ENCODE measurements around the gene CDS1.
"Not testable (repeated sequence)": the region's sequence is repeated elsewhere in the genome, so short reads cannot be mapped to it uniquely, and the experiment has no call there.

The CDS1 gene

DNA sequence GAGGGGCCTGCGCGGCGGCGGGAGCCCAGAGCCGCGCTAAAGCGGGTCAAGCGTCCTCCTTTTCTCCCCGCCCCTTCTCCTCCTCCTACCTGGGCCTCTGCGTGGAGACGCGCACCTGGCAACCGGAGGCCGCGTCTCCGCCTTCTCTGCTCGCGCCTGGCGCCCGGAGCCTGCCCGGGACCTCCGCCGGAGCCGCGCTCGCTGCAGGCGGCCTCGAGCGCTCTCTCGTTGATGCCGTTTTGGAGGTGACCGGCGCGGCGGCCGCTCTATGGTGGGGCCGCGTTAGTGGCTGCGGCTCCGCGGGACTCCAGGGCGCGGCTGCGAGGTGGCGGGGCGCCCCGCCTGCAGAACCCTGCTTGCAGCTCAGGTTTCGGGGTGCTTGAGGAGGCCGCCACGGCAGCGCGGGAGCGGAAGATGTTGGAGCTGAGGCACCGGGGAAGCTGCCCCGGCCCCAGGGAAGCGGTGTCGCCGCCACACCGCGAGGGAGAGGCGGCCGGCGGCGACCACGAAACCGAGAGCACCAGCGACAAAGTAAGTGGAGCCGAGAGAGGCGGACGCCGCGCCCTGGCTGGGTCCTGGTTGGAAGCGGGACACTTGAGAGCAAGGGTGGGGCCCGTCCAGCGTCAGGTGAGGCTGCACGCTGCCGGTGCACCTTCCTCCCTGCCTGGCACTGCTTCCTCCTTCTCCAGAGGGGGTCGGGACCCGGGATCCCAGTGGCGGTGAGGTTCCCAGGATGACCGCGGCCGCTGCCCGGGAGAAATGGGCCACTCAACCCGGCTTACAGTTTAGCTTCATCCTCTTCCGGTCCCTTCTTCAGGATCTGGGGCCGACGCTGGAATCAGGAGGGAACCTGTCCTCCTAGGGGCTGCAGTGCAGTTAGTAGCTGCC, at the start of gene CDS1:
Gene CDS1, plus strand, starts transcription at position 140 of the 888 bp plus-strand sequence. Its CDS starts 275 bp downstream, at position 415.
- ATAC-seq, result peak; percentile 29
- DNase-seq, result peak; percentile 18

DNA sequence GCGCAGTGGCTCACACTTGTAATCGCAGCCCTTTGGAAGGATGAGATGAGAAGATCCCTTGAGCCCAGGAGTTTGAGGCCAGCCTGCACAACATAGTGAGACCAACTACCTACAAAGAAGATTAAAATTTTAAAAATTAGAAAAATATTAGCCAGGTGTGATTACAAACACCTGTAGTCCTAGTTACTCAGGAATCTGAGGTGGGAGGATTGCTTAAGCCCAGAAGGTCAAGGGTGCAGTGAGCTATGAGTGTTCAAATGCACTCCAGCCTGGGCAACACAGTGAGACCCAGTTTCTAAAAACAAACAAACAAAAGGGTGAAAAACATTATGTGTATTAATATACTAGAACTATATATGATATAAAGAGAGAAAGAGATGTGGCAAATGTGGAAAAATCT, 47.0 kb upstream of the CDS1 start:
- DNase-seq (no peak), ATAC-seq (no peak)

DNA sequence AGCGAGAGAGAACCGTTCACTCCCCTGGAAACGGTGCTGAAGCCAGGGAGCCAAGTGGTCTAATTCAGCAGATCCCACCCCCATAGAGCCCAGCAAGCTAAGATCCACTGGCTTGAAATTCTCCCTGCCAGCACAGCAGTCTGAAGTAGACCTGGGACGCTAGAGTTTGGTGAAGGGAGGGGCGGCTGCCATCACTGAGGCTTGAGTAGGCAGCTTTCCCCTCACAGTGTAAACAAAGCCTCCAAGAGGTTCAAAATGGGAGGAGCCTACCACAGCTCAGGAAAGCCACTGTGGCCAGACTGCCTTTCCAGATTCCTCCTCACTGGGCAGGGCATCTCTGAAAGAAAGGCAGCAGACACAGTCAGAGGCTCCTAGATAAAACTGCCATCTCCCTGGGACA, 37.8 kb upstream of the CDS1 start:
- no peak for DNase-seq
- no peak for ATAC-seq

DNA sequence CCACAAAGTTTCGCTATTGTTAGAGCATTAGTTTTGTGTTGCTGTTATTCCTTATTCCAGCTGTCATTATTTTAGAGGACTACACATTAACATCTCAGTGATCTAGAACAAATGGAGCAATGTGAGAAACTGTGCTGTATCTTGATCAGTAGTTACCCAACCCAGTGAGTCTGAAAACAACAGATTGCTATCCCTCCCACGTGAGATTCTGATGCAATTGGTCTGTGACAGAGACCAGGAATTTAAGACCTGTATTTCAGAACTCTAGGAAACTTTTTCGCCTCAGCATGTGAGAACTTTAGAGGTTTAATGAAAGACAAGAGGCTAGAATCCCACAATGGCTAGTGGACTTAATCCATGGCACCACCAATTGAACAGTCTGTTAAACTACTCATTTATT, 35.7 kb upstream of the CDS1 start:
- no peak for ATAC-seq
- no peak for DNase-seq

DNA sequence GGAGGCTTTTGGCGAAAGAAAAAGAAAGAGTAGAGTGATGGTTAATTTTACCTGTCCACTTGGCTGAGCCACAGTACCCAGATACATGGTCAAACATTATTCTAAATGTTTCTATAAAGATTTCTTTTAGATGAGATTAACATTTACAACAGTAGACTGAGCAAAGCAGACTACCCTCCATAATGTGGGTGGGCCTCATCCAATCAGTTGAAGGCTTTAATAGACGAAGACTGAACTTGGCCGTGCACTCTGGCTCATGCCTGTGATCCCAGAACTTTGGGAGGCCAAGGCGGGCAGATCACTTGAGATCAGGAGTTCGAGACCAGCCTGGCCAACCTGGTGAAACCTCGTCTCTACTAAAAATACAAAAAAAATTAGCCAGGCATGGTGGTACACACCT, 33.7 kb upstream of the CDS1 start:
- ATAC-seq, DNase-seq: not testable (repeated sequence)

DNA sequence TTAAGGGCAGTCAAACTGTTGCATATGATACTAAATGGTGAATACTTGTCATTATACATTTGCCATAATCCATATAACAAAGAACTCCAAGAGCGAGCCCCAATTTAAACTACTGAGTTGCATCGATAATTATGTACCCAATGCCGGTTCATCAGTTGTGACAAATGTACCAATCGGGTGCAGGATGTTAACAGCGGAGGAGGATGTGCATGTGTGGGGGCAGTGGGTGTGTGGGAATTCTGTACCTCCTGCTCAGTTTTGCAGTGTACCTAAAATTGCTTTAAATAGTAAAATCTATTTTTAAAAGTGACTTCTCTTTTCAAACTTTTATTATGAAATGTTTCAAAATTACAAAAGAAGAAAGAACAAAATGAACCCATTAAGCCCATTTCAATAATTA, 20.8 kb upstream of the CDS1 start:
- DNase-seq, result no peak
- no peak for ATAC-seq

DNA sequence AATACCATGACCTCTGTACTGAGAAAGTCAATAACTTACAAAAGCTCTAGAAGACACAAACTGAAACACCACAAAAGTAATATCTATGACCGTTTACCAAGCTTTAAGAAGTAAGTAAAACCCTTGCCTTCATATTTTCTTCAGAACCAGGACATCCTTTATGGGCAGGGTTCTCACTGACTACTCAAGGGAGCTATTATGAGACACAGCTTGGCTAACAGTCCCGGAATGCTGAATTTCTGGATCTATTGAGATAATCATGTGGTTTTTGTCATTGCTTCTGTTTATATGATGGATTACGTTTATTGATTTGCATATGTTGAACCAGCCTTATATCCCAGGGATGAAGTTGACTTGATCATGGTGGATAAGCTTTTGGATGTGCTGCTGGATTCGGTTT, 19.9 kb upstream of the CDS1 start:
- ATAC-seq (no peak), DNase-seq (no peak)

DNA sequence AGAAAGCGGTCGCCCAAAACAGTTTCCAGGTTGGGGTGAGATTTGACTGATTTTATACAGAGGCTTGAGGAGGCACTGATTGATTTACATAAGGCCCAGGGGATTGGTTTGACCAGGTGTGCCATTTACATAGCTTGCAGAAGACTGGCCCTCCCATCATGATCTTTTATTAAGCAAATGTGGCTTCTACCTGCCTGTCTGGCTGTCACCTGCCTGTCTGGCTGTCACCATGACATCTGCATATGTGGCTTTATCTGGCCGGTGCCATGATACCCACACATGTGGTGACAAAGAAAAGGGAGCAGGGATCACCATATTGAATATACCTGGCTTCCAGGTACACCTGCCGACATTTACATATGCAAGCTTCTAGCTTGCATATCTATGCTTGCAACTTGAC, 17.0 kb upstream of the CDS1 start:
- ATAC-seq, result no peak
- no peak for DNase-seq

DNA sequence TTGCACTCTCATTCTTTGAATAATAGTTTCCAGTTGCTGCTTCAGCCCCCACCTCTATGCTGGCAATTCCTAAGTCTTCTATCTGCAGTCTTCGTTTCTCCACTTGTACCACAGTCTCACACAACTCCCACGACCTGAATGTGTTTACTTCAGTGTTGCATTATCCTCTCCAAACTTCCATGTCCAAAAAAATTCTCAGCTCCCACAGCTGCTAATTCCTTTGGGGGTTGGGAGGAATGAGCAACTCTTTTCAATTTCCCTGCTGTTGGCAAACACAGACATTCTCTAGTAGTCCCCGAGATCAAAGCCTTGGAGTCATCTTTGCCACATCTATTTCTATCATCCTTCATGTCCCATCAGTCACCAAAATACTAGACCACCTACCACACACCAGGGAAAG, 14.4 kb upstream of the CDS1 start:
- ATAC-seq (no peak), DNase-seq (no peak)

DNA sequence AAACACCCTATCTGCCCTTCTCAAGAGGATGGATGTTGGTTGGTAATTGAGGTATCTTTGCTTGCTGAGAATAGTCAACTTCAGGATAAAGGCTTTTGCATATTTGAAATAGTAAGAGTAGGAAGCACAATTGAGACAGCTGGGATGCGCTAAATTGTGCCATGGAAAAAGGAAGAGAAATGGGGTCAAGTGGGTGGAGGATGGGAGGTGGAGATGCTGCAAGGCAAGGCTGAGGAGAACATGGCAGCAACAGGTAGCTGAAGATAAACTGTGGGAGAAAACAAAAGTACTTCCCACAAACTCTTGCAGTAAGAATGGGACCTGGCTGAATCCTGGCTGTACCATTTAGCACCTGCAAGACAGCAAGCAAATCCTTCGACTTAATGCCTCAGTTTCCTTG, 13.9 kb upstream of the CDS1 start:
- no peak for DNase-seq
- no peak for ATAC-seq

DNA sequence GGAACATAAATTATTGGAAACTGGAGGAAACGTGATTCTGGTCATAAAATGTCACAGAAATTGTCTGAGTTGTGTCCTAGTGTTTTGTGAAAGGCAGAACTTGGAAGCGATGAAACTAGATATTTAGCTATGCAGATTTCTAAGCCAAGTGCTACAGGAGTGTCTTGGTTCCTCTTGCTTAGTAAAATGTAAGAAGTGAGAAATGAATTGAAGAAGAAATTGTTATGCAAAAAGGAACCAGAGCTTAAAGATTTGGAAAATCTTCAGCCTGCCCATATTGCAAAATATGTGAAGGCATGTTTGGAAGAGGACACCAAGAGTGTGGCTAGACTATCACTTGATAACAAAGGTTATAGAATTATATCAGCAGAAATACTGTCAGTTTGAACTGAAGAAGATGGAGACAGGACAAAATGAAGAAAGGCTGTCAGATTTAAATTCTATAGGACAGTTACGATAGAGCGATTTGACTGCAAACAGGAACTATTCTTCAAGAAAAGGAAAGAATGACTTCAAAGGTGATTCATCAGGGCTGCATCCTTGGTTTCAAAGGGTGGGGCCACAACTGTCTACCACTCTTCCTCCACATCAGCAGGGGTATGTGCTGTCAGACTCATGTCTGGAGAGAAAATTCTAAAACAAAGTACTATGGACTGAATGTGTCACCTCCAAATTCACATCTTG, 9.4 kb upstream of the CDS1 start:
- DNase-seq (no peak), ATAC-seq (peak; percentile 81)

DNA sequence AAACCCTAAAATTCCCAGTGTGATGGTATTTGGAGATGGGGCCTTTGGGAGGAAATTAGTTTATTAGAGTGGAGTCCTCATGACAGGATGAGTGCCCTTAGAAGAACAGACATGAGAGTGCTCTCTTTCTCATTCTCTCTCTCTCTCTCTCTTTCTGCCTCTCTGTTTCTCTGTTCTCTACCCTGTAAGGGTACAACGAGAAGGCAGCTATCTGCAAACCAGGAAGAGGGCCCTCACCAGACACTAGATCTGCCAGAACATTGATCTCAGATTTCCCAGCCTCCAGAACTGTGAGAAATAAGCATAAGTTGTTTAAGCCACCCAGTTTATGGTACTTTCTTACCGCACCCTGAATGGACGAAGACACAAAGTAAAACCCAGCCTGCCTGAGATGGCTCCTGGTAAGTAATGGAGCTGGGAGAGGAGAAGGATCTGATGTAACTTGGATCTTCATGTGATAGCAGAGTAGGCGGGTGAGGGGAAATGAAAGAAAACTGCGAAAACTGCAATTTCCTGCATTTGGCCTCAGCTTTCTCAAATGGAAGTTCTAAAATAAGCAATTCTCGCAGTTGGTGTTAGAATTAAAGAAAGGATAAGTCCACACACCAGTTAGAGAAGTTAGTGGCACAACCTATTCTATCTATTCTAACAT, 8.7 kb upstream of the CDS1 start:
- ATAC-seq (peak; percentile 23), DNase-seq (no peak)

DNA sequence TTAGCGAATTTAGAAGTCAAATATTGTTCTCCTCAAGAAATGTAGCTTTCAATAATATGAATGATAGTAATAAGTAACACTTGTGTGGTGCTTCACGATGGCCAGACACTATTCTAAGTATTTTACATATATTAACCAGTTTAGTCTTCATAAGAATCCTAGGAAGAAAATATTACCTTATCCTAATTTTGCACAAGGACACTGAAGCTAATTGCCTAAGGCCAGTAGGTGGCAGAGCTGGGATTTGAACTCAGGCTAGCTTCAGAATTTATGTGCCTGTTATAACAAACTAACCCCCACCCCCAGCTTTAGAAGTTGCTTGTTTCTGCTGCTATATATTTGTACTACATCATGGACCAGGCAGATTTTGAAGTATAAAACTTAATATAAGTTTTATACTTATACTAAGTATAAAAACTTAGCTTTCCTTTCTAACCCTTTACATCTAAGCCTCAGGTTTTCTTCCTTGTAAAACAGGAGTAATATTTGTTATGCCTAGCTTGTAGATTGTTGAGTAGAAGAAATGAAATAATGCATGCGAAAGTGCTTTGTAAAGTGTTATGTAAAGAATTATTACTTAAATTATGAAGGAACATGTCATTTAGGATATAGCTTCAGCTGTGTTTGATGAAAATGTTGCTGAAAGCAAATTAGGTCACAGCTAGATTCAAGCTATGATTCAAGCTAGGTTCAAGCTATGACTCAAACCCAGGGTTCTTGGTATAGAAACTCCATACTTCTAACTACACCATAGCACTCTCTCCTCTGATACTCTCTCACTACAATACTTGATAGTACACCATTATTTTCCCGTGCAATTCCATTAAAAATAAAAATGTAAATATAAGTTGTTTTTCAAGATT, 4.2 kb upstream of the CDS1 start:
- no peak for ATAC-seq

DNA sequence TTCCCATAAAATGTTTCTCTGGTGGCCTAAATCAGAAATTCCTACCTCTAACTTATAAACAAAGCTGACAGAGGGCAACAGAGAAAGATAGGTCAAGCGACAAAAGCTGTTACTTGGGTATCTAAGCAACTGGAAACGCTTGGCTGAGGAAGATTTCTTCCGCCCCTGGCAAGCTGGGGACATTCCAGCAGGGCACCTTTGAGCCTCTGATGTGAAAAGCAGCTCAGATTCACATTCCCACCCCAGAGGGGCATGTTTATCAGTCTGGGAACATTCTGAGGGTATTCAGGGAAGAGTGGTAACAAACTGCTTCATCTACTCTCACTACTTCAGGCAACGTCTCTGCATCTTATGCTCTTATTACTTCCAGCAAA, 3.5 kb upstream of the CDS1 start:
- DNase-seq (no peak), ATAC-seq (no peak)

More for the DNA sequence above, 4.2 kb upstream of the CDS1 start:
- DNase-seq, result no peak

DNA sequence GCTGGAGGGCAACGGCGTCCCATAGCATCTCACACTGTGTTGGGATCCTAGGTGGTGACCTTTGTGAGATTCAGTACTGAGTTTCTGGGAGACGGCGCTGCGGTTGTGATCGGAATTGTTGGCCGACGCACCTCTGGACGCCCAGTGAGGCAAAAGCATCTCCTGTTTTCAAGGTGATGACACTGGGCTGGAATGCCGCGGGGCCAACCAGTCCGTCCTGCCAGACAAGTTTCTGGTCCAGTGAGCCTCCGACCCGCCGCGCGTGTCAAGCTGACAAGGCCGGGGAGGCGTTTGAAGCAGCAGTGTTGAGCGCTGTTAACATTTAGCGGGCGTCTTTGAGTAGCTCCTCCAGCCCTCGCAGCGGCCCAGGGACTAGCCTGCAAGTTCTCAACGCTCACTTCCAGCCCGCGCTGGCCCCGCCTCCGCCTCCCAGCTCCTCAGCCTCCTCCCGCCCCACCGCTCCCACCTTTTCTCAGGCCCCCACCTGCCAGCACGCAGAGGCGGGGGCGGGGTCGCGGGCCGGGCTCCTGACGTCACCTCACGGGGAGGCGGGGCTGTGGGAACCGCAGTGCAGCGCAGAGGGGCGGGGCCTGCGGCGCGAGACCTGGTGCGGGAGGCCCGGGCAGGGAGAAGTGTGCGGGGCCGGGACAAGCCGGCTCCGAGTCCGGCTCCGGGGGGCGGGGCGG, 482 bp upstream of the CDS1 start:
- DNase-seq (peak; percentile 85), ATAC-seq (peak; percentile 87)

DNA sequence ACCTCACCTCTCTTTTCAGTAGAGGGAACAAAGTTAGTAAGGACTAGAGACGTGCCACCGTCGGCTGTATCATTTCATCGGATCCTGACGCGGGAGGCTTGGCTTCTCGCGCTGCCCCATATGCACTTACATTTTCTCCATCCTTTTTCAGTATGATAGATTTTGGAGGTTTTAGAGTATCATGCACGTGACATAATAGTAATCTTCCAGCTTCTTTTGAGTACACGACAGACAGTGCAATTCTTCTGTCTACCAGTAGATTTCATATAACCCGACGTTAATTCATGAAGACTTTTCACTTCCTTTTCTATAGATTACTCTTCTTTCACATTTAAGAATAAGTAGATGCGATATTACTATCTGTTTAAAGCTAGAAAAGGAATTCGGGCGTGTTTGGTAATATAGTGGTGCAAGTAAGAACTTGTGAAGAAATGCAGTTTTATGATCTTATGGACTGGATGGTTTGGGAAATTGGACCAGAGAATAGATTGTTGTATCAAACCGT, 1.0 kb downstream of the CDS1 start:
- ATAC-seq, result no peak
- no peak for DNase-seq

DNA sequence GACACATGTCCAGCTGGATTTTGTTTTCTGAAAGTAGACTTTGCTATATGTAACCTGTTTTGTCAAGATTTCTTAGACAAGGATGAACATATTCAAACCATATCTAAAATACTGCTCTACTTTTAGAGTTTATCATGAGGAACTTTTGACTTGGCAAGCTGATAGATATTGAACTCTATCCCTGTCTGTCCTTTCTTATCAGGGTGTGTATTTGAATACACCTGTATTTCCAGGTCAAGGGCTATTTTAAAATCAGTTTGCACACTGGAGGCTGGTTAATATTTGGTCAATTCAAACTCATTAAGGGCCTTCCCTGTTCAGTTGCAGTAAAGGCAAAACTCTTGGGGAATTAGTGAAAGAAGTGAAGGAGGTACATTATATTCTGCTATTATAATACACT, 2.3 kb downstream of the CDS1 start:
- DNase-seq (no peak), ATAC-seq (no peak)

DNA sequence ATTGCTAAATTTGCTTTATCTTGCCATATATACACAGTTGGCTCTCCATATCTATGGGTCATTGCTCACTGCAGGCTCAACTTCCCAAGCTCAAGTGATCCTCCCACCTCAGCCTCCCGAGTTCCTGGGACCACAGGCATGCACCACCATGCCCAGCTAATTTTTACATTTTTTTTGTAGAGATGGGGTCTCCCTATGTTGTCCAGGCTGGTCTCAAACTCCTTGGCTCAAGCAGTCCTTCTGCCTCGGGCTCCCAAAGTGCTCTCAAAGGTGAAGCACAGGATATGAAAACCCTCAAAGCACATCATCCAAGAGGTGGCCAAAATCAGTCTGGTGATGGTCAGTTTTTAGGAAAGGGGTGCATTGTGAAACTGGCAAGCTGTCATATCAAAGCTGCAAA, 11.8 kb downstream of the CDS1 start:
- ATAC-seq (no peak), DNase-seq (no peak)

DNA sequence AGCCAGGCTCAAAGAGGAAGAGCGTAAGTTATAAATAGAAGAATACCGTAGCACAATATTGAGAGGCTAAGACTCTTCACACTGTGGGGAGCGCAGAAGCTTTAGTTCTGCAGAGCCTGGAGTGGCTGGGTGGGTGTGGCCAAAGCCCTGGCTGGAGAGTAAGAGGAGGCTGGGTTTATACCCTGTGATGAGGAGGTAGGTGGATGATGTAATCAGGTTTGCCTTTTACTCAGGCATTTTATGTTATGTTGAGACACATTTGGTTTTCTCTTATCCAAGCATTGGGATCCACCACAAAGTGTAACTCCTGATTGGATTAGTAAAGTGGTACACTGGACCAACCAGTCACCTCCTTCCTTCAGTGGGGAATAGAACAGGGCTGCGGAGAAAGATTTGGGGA, 13.9 kb downstream of the CDS1 start:
- ATAC-seq, result no peak
- no peak for DNase-seq

DNA sequence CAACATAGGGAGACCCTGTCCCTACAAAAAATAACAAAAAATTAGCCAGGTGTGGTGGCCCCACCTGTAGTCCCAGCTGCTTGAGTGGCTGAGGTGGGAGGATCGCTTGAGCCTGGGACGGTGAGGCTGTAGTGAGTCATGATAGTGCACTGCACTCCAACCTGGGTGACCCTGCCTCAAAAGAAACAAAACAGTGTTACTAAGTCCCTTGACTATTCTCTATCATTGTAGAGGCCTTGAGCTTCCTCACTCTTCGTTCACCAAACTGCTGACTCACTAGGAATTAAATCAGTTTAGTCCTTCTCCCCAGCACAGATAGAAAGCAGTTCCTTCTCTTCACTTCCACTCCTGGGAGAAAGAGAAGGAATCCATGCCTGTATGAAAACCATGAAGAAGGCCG, 14.5 kb downstream of the CDS1 start:
- ATAC-seq (no peak), DNase-seq (no peak)

DNA sequence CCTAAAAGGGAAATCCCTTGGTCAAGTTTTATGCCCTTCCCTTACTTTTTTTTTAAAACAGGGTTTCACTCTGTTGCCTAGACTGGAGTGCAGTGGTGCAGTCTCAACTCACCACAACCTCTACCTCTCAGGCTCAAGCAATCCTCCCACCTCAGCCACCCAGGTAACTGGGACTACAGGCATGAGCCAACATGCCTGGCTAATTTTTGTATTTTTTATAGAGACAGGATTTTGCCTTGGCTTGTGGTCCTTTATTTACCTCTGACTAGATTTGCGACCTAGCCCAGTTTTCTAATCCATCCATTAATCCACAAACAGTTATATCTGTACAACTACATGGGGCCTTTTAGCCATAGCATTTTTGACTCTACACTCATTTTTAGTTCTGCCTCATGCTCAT, 23.7 kb downstream of the CDS1 start:
- DNase-seq (no peak), ATAC-seq (no peak)
